Left forelimb (tissue), 1 donor: ENCODE data around the gene ACER3.
A peak's percentile ranks its signal among the peaks of the same experiment; 100 is the strongest.
"Not testable (repeated sequence)": the region's sequence is repeated elsewhere in the genome, so short reads cannot be mapped to it uniquely, and the experiment has no call there.

ENCODE experiments used
- DNase-seq: peaks from one replicate; pipeline ENCODE4 v3.0.0-alpha.2; 2018; ENCODE audit warnings: low spot score

The ACER3 gene

DNA sequence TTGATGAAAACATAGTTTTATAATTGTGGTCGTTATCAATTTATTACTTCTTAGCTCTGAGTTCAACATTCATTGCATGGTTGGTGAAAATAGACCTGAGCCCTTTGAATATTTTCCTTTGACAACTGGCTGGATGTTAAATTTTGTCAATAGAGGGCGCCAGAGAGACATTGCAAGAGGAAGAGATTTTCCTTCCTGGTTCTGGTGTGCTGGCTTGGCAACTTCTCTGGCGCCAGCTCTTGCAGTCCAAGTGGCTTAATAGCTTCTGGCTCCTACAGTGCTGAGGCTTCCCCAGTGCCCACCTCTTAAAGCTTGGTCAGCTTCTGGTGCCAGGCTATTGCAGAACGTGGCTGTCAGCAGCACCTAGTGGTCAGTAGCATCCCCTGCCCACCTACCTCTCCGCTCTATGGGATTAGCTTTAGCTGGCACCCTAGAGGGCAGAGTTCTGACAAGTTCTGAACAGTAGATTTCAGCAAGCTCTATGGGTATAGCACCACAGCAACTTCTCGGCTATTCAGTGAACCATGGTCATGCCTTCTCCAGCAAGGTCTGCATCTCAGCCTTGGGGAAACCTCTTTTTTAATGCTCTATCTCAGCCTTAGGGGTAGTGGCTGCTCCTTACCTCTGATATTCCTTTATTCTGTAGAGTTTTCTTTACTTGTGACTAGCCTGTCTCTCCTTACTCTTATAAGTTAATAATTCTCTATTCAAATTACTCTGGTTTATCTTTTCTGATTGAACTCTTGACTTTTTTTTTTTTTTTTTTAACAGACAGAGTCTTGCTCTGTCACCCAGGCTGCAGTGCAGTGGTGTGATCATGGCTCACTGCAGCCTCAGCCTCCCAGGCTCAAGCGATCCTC lies 59.4 kb downstream of the ACER3 start:
- DNase-seq, result peak; percentile 70

GRCh38 chr11:76927160-76927559 lies 66.4 kb downstream of the ACER3 start:
- DNase-seq, result no peak

DNA sequence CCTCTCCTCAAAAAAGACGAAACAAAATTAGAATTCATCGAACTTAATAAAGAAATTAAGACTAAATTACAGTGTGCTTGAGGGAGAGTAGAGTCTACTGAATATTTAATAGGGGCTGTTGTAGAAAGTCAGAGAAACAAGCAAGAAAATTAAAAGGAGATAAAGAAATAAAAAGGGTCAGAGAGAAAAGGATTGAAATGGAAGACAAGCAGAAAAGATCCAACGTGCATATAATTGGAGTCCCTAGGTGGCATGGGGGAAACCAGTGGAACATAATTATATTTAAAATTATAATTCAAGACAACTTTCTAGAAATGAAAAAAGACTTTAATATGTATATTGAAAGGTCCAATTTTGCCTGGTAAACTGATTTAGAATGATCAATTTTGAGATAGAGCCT lies 74.3 kb downstream of the ACER3 start:
- DNase-seq, result no peak

DNA sequence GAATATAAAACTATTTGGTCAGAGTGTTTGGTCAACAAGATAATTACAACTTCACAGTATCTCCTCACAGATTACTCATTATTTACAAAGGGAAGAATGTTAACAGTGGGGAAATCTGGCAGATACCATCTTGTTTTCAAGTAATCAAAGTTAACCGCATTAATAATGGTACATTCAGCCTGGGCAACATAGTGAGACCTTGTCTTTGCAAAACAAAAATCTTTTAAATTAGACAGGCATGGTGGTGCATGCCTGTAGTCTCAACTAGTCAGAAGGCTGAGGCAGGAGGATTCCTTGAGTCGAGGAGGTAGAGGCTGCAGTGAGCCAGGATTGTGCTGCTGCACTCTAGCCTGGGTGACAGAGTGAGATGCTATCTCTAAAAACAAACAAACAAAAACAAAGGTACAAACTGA lies 78.5 kb downstream of the ACER3 start:
- DNase-seq, result no peak

GRCh38 chr11:76944225-76944624 lies 83.5 kb downstream of the ACER3 start:
- no peak for DNase-seq

- no peak for DNase-seq
These were observed 85.5 kb downstream of the ACER3 start for GRCh38 chr11:76946223-76946622.

DNA sequence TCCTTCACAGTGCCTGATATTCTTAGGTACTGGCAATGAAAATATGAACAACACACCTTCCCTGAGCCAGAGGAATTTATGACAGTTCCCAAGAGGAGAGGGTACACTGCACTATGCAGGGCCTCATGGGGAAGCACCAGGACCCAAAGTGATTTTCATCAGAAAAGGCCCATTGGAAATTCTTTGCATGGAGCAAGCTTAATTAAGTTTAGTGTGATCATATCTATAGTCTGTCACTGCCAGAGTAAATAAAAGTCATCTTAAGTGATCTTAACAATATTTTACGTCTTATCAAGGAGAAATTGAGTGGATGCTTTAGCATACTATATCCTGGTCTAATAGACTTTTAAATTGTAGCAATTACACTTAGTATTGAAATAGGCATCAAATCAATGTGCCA lies 86.5 kb downstream of the ACER3 start:
- DNase-seq, result no peak

- DNase-seq, result no peak
These were observed 87.1 kb downstream of the ACER3 start for GRCh38 chr11:76947800-76948199.

DNA sequence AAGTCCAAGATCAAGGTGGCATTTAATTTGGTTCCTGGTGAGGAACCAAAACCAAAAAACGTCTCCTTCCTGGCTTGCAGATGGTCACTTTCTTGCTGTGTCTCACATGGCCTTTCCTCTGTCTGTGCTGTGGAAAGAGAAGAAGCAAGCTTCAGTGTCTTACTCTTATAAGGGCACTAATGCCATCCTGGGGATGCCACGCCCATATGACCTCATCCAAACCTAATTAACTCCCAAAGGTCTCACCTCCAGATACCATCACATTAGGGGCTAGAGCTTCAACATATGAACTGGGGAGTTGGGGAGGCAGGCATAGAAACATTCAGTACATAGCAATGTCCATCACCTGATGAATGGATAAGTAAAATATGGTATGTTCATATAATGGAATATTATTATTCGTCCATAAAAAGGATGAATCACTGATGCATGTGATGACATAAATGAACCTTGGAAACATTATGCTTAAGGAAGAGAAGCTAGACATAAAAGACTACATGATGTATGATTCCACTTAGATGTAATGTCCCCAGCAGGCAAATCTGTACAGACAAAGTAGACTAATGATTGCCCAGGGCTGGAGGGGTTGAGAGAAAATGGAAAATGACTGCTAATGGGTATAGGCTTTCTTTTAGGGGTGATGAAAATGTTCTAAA lies 94.9 kb downstream of the ACER3 start:
- no peak for DNase-seq

DNA sequence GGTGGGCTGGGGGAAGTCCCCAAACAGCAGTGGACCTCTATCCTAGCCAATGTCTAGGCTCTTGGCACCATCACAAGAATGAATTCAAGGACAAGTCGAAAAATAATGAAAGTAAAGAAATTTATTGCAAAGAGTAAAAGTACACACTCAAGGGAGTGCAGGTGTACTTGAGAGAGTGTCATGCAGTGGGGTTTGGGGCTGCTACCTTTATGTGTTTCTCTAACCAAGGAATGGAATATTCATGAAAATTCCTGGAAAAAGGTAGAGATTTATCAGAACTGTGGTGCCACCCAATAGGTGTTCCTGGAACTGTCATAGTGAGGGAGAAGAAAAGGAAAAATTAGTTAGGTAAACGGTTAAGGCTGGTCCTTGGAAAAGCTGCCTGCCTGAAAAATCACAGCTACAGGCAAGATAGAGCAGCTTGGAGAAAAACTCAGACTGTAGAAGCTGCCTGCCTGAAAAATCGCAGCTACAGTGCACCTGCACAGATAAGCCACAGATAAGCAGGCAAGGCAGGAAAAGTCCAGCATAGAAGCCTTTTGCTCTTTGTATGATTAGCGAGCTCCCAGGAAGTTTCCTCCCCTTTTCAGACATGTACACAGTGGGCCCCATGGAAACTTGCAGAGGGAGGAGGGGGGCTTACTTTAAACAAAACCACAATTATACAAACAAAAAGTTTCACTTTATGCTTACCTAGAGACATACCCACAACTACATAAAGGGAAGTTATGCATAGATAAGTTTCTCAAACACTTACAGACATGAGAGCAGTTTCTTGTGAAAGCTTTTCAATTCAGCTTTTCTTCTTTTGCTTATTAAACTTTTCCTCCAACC lies 102.1 kb downstream of the ACER3 start:
- no peak for DNase-seq

DNA sequence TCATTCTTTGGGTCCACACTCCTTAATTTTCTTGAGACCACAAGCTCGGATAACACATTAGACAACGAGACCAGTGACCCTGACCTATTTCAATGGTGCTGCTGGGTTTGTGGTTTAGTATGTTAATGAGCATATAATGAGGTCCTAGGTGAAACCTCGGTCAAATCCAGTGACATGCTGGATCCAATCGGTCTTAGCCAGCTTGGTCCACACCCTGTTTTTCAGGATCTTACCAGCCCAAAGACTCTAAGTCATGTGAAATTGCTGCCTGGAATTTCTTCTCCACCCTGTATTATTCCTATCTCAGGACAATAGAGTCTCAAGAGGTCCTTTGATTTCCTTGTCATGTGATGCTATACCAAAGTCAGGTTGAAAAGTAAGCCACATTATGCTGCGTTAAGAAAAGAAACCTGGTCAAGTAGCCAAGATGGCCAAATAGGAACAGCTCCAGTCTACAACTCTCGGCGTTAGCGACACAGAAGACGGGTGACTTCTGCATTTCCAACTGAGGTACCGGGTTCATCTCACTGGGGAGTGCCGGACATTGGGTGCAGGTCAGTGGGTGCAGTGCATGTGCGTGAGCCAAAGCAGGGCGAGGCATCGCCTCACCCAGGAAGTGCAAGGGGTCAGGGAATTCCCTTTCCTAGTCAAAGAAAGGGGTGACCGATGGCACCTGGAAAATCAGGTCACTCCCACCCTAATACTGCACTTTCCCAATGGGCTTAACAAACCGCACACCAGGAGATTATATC lies 102.9 kb downstream of the ACER3 start:
- DNase-seq, result not testable (repeated sequence)

GRCh38 chr11:76972051-76972450 lies 111.3 kb downstream of the ACER3 start:
- no peak for DNase-seq

DNA sequence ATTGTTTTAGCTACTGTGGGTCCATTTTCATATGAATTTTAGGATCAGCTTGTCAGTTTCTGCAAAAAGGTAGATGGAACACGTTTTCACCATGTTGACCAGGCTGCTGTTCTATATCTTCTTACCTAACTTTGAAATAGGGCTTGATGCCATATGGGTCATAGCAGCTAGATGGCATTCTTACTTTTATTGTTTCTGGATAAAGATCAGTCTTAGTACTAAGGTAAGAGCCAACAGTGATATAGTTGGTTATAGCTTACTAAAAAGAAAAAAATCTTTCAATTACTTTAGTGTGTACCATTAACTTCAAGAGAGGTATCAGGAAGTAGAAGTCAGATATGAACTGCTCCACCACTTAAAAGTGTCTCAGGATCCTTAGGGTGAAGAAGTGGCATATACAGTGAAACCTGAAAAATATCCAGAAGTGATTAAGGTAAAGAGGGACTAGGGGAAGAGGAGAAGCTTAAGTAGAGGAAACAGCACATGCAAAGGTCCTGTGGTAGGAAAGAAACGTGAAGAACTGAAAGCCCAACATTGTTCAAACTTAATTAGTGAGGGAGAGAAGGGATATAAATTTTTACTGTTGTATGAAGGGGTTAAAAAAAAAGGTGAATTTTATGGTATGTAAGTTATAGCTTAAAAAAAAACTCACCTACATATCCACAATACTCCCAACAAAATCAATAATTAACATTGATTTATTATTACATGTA lies 113.6 kb downstream of the ACER3 start:
- no peak for DNase-seq

DNA sequence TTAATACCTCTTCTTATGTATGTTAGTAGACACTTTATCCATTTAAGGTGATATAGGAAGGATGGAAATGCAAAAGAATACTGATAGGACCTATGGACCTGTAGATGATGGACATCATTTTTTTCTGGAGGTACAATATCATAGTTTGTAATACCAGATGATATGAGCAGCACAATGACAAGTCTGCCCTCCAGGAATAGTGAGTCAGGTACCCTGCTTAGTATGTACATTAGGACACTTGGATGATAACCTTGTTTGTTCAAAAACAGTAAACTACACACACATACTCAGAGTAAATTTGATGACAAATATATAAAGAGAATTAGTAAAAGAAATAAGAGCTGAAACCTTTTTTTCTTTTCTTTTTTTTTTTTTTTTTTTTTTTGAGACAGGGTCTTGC lies 114.8 kb downstream of the ACER3 start:
- no peak for DNase-seq

DNA sequence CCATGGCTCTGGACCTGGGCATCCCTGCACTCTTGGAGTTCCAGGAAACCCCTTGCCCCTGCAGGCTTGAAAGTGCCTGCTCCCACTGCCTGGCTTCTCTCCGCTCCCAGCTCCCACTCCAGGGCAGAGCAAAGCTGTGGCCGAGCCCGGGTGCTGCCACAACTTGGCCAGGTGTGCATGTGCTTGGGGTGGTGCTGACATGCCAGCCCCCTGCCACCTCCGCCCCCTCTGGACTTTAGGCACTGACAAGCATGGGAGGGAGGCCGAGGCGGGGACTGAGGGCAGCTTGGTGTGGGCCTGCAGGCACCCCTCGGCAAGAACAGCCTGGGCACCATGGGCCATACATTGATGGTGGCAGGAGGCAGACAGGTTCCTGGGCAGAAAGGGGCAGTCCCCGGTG lies 117.1 kb downstream of the ACER3 start:
- no peak for DNase-seq

GRCh38 chr11:76978239-76978638 lies 117.5 kb downstream of the ACER3 start:
- DNase-seq, result no peak

DNA sequence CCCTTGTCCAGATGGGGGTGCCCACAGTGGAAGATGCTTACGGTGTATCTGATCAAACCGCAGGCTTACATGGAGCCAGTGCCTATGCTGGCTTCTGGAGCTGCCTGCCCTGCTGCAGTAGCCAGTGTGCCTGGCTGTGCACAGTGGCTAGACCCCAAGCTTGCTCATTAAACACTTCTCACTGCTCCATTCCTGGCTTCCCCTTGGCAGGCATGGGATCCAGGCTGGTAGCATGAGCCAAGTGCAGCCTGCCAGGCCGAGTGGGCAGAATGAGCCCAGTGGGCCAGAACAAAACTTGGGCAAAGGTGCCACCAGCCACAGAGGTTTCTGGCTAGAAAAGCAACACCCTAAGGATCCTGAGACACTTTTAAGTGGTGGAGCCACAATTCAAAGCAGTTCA lies 118.1 kb downstream of the ACER3 start:
- no peak for DNase-seq

GRCh38 chr11:76980196-76980595 lies 119.5 kb downstream of the ACER3 start:
- DNase-seq, result no peak

- DNase-seq, result no peak
These were observed 124.0 kb downstream of the ACER3 start for GRCh38 chr11:76984743-76985142.

- no peak for DNase-seq
These were observed 126.5 kb downstream of the ACER3 start for GRCh38 chr11:76987203-76987602.

- DNase-seq, result no peak
These were observed 129.9 kb downstream of the ACER3 start for GRCh38 chr11:76990628-76991027.
